SHP77 treated with DMSO at 0.1 percent for 48 hours (cell line): Measurements from ENCODE around the gene CTAGE1.

Experiments used
- DNase-seq: peaks from one replicate; lab custom pipeline; 2025; lab: John Stamatoyannopoulos, UW

Gene CTAGE1

GRCh38 chr18:22391407-22392345 lies 26.0 kb downstream of the CTAGE1 start:
- no peak for DNase-seq

GRCh38 chr18:22387787-22388186 lies 29.9 kb downstream of the CTAGE1 start:
- no peak for DNase-seq

GRCh38 chr18:22387364-22387763 lies 30.4 kb downstream of the CTAGE1 start:
- no peak for DNase-seq

- DNase-seq, result no peak
Observed at GRCh38 chr18:22385718-22386117, 32.0 kb downstream of the CTAGE1 start.

GRCh38 chr18:22378672-22379282 lies 38.9 kb downstream of the CTAGE1 start:
- no peak for DNase-seq

GRCh38 chr18:22377769-22378168 lies 39.9 kb downstream of the CTAGE1 start:
- DNase-seq, result no peak

- no peak for DNase-seq
Observed at GRCh38 chr18:22370414-22370813, 47.3 kb downstream of the CTAGE1 start.

GRCh38 chr18:22368021-22368420 lies 49.7 kb downstream of the CTAGE1 start:
- DNase-seq, result no peak

- DNase-seq, result no peak
Observed at GRCh38 chr18:22367303-22367702, 50.4 kb downstream of the CTAGE1 start.

- DNase-seq, result no peak
Observed at GRCh38 chr18:22363867-22364463, 53.8 kb downstream of the CTAGE1 start.
